Testis (tissue), 3 donors: Measurements from ENCODE around the gene ARR3. TPM values are rescaled to one million over a fixed set of nuclear protein-coding genes. Genes with fewer than 3 reads are reported as not detected.

Experiments used
- DNase-seq: peaks from one replicate; pipeline ENCODE4 v3.0.0-alpha.2; 2019
- H3K27ac ChIP-seq, 2 donors: fragments of 200-600 bp; sonication (generic); one replicate each; pipeline ENCODE4 v1.5.1; 2019
- H3K27me3 ChIP-seq: fragments of 200-600 bp; sonication (generic); one replicate; pipeline ENCODE4 v1.5.1; 2019
- H3K36me3 ChIP-seq: fragments of 200-600 bp; sonication (generic); one replicate; pipeline ENCODE4 v1.5.1; 2017; ENCODE audit warnings: low read depth; ENCODE audit errors: missing control alignments
- H3K4me1 ChIP-seq: fragments of 200-600 bp; sonication (generic); one replicate; pipeline ENCODE4 v1.5.1; 2019
- H3K4me3 ChIP-seq, 2 donors: fragments of 200-600 bp; sonication (generic); one replicate each; pipeline ENCODE4 v1.5.1; 2017 to 2019
- H3K9me3 ChIP-seq: fragments of 200-600 bp; sonication (generic); one replicate; pipeline ENCODE4 v1.5.1; 2017
- CTCF ChIP-seq, 3 experiments: fragments of 450-650 bp in 2 of 3; fragments of 200-600 bp in 1 of 3; sonication (generic) in 1 of 3; IDR thresholded peaks; one replicate each; pipeline ENCODE4 v1.5.1; 2016 to 2019; ENCODE audit warnings: antibody characterized with exemption in 3 of 3, mild to moderate bottlenecking in 2 of 3, moderate library complexity in 1 of 3
- POLR2A ChIP-seq: fragments of 450-650 bp; IDR thresholded peaks from one replicate; pipeline ENCODE4 v1.6.1; 2017; ENCODE audit warnings: antibody characterized with exemption, mild to moderate bottlenecking, moderate library complexity
- WGBS, 2 donors: methylation state at CpG; one replicate each; pipeline ENCODE4 v1.1.5; 2018; 5-methylcytosine and 5-hydroxymethylcytosine counted together
- intact Hi-C: fragments of 100-400 bp; cut with DNase I; formaldehyde crosslinking; loops from one replicate; pipeline ENCODE4 v1.15.1; 2023; ENCODE audit warnings: low total_unique reads
- polyA plus RNA-seq: library from polyadenylated mRNA; stranded (reverse); fragments of 350-450 nt; fragmentation: Illumina TruSeq; extraction: RNeasy Lipid Tissue Mini Kit (QIAGEN cat#74804); gene quantifications from one replicate; pipeline ENCODE4 v1.2.3, GENCODE V29; 2014; ENCODE audit warnings: low read depth, low replicate concordance; ENCODE audit not compliant: insufficient read depth
- small RNA-seq, 2 donors: library from RNA; depleted of rRNA; stranded (forward); fragments of <200 nt; gene quantifications; one replicate each; pipeline ENCODE3, GENCODE V24; 2016
- total RNA-seq, 2 donors: library from RNA; depleted of rRNA; stranded (reverse); fragments of >200 nt; gene quantifications; one replicate each; pipeline ENCODE4 v1.2.3, GENCODE V29; 2016

The ARR3 gene
- total and polyA plus RNA-seq, 3 donors from 2014 or later = not detected

- no peak for TF ChIP-seq POLR2A
- TF ChIP-seq CTCF (IDR thresholded peaks at IDR 0.05) = no peak
- Histone ChIP-seq H3K4me3 (no peak overlapping the region), H3K27me3 (no peaks in the 10 kb centered on the region), H3K27ac (no peak overlapping the region), H3K4me1 (no peaks in the 10 kb centered on the region), H3K36me3 (no peaks in the 10 kb centered on the region), H3K9me3 (no peaks in the 10 kb centered on the region)
- DNase-seq = no peak
- WGBS, 2 donors = 94 to 100% methylated on average over 1 of the region's 1 CpG
- intact Hi-C loops = no loop called here
Observed at GRCh38 chrX:70331161-70331560, 63.0 kb downstream of the ARR3 start.

Small RNA genes lying within 50 kb of the gene (small RNA-seq; reads per million reads assigned to genes)
- gene RNA5SP507 = 0 to 0.28 reads per million in 2 donors

Other genes with a start within 250 kb of the ARR3 start
- gene AWAT2, start 218.4 kb upstream of the ARR3 start, total RNA-seq = 1 to 10 TPM in 1 of 2 donors, under 1 TPM in 1; 0.31 to 3.9 TPM
- 0.44 TPM for gene AWAT2, start 218.4 kb upstream of the ARR3 start, polyA plus RNA-seq
- 10 to 100 TPM in 1 of 2 donors, 1 to 10 TPM in 1; 6.9 to 17.9 TPM for gene OTUD6A, start 205.9 kb upstream of the ARR3 start, total RNA-seq
- 8.1 TPM for gene OTUD6A, start 205.9 kb upstream of the ARR3 start, polyA plus RNA-seq
- gene IGBP1, start 134.9 kb upstream of the ARR3 start, total RNA-seq = 10 to 100 TPM; 35.4 to 40.6 TPM
- gene IGBP1, start 134.9 kb upstream of the ARR3 start, polyA plus RNA-seq = 41.2 TPM
- not detected for gene DGAT2L6, start 90.9 kb upstream of the ARR3 start, total RNA-seq
- not detected for gene DGAT2L6, start 90.9 kb upstream of the ARR3 start, polyA plus RNA-seq
- gene AWAT1, start 33.7 kb upstream of the ARR3 start, total RNA-seq = not detected
- not detected for gene AWAT1, start 33.7 kb upstream of the ARR3 start, polyA plus RNA-seq
- 1 to 10 TPM; 1.2 to 2.3 TPM for gene P2RY4, start 8.1 kb upstream of the ARR3 start, total RNA-seq
- not detected for gene P2RY4, start 8.1 kb upstream of the ARR3 start, polyA plus RNA-seq
- gene RAB41, start 13.8 kb downstream of the ARR3 start, total RNA-seq = 1 to 10 TPM; 3.7 to 4.3 TPM
- gene RAB41, start 13.8 kb downstream of the ARR3 start, polyA plus RNA-seq = 5.1 TPM
- 10 to 100 TPM; 24.2 to 25.4 TPM for gene PDZD11, start 21.6 kb downstream of the ARR3 start, total RNA-seq
- 25.0 TPM for gene PDZD11, start 21.6 kb downstream of the ARR3 start, polyA plus RNA-seq
- gene KIF4A, start 21.8 kb downstream of the ARR3 start, total RNA-seq = 1 to 10 TPM; 2.0 to 3.6 TPM
- 2.4 TPM for gene KIF4A, start 21.8 kb downstream of the ARR3 start, polyA plus RNA-seq
- not detected for gene GDPD2, start 155.0 kb downstream of the ARR3 start, total RNA-seq
- not detected for gene GDPD2, start 155.0 kb downstream of the ARR3 start, polyA plus RNA-seq
- gene DLG3, start 176.5 kb downstream of the ARR3 start, total RNA-seq = 1 to 10 TPM; 5.6 to 7.1 TPM
- 7.8 TPM for gene DLG3, start 176.5 kb downstream of the ARR3 start, polyA plus RNA-seq